Head of caudate nucleus (tissue), 42 donors: ENCODE results near the gene APOBEC3H.
A peak's percentile ranks its signal among the peaks of the same experiment; 100 is the strongest.

ENCODE experiments used
- DNase-seq, 42 donors: peaks; one replicate each; pipeline versions ENCODE4 v3.0.0 to v3.0.0-alpha.2; 2020 to 2021; ENCODE audit warnings: mixed read lengths in 7 of 42
- intact Hi-C: fragments of 100-400 bp; cut with DNase I; formaldehyde crosslinking; loops from one replicate; pipeline ENCODE4 v1.15.0; 2022

APOBEC3H gene

GRCh38 chr22:39148727-39149535, 51.9 kb downstream of the APOBEC3H start:
- DNase-seq = peak in 37 of 42 donors; percentile 29 to 79 (median 58)
- intact Hi-C loops = no loop called here

- intact Hi-C loops = loop anchor here (5.0 kb wide), 1 partner anchor 167 kb away; the partner anchor contains the start of gene RPL3
- DNase-seq = peak in 1 of 42 donors; percentile 10
Observed at GRCh38 chr22:39149915-39150847, 53.1 kb downstream of the APOBEC3H start.

DNA sequence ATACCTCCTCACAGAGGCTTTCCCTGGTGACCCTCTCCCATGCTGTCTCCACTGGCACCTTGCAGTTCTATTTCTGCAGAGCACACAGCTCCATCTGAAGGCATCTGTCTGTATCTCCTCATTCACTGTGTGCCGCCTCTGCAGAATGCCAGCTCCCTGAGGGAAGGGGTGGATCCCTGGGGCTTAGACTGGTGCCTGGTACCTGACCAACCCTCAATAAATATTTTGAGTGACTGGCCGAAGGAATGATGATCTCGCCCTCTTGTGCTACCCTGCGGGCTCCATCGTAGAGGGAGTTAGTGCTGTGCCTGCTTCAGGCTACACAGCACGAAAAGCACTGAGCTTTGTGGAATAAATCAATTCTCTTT, 53.8 kb downstream of the APOBEC3H start:
- intact Hi-C loops = loop anchor here (5.0 kb wide), 1 partner anchor 166 kb away; the partner anchor contains the start of gene RPL3
- peak in 22 of 42 donors; percentile 22 to 75 (median 49) for DNase-seq

GRCh38 chr22:39151329-39151975, 54.4 kb downstream of the APOBEC3H start:
- peak in 2 of 42 donors; percentile 14 to 22 for DNase-seq
- intact Hi-C loops = loop anchor here (5.0 kb wide), 1 partner anchor 166 kb away; the partner anchor contains the start of gene RPL3

DNA sequence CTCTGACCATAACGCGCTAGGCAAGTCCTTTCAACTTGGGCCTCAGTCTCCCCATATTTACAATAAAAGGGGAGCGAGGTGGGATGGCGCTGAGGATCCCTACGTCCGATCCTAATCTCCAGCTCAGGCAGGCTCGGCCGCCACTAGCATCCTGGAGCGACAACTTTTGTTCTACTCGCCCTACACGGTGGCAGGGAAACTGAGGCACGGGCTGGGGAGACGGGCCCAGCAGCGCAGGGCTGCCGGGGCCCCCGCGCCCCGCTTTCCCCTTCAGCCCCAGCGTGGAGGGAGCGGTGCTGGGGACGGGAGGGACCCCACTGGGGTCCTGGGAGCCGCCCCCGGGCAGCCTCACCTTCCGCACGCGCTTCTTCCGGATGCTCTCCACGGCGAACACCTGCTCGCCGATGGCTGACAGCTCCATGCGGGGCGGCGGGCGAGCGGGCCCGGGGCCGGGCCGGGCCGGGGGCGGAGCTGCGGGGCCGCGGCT, 55.0 kb downstream of the APOBEC3H start:
- intact Hi-C loops = loop anchor here (5.0 kb wide), 1 partner anchor 165 kb away; the partner anchor contains the start of gene RPL3
- peak in 1 of 42 donors; percentile 24 for DNase-seq

- DNase-seq = peak; percentile 91 to 97 (median 95)
- intact Hi-C loops = loop anchor here (5.0 kb wide), 1 partner anchor 165 kb away; the partner anchor contains the start of gene RPL3
Observed at GRCh38 chr22:39152511-39153219, 55.6 kb downstream of the APOBEC3H start, which contains the start of gene CBX7. Gene CBX7 (minus strand): TSS chr22:39152680. CDS start chr22:39152444, 236 bp downstream.

DNA sequence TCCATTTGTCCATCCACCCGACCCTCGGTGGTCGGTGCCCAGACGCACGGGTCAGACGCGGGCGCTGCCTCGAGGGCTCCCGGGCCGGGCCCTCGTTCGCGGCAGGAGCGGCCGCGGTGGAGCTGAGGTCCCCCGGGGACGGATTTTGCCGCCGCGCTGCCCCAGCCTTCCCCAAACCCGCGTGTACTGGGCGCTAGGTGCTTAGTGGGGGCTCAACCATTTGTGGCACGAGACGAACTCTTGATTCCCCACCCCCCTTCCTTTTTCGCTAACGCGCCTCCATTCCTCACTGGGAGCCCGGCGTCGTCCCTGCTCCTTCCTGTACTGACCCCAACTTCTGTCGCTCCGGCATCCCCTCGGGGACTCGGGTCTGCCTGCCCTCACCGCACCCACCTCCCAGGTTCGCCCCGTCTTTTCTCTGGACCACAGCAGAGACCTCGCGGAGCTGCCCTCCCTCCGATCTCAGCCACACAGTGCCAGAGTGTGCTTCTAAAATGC, 56.2 kb downstream of the APOBEC3H start:
- intact Hi-C loops = loop anchor here (5.0 kb wide), 1 partner anchor 164 kb away; the partner anchor contains the start of gene RPL3

More for the DNA sequence above, 56.2 kb downstream of the APOBEC3H start:
- DNase-seq = peak in 4 of 42 donors; percentile 20 to 47 (median 34)
